ENCODE results near the gene DBNDD1. TPM values are rescaled to one million over a fixed set of nuclear protein-coding genes. Genes with fewer than 3 reads are reported as not detected.
"Not testable (repeated sequence)": the region's sequence is repeated elsewhere in the genome, so short reads cannot be mapped to it uniquely, and the experiment has no call there.

Gene DBNDD1
- total RNA-seq, 2 experiments from 2014 or later: not detected

DNA sequence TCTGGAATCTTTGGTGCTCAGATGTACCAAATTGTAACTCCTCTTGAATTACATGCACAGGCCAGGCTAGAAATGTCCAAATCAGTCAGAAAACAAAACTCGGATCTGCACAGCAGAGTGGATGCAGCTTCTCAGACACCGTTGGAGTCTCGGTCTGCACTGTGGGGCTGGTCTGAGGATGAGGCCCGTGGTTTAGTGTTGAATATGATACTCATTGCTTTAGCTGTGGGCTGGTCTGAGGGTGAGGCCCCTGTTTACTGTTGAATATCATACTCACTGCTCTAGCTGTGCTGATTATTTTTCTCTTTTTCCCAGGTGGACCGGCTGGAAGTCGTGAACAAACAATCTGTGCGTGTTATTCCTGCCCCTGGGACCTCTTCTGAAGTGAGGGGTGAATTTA is 35.0 kb downstream of the DBNDD1 start:
- H3K4me1 Mint-ChIP-seq: peaks cover 16% of the 10 kb centered on the region
- ATAC-seq (peak; percentile 69), DNase-seq (peak; percentile 53)
- no peaks in the 10 kb centered on the region for H3K27me3 Mint-ChIP-seq
- CTCF ChIA-PET: interaction anchor here (0.9 kb wide), 1 partner anchor 98 kb away, joined by 3 read pairs; no protein-coding TSS in a partner anchor
- H3K27ac Mint-ChIP-seq: peak overlapping the region; percentile 71
- H3K9me3 Mint-ChIP-seq (ENCODE audit: low read depth): no peaks in the 10 kb centered on the region
- no peak overlapping the region for H3K4me3 Mint-ChIP-seq
- peaks cover 51% of the 10 kb centered on the region for H3K36me3 Mint-ChIP-seq

GRCh38 chr16:89983536-89983935 is 35.7 kb downstream of the DBNDD1 start:
- H3K27ac Mint-ChIP-seq: peak overlapping the region; percentile 71
- H3K4me3 Mint-ChIP-seq: no peak overlapping the region
- ATAC-seq (no peak), DNase-seq (no peak)
- H3K36me3 Mint-ChIP-seq: peaks cover 50% of the 10 kb centered on the region
- CTCF ChIA-PET: no interaction called here
- H3K9me3 Mint-ChIP-seq (ENCODE audit: low read depth): no peaks in the 10 kb centered on the region
- H3K27me3 Mint-ChIP-seq: no peaks in the 10 kb centered on the region
- peaks cover 16% of the 10 kb centered on the region for H3K4me1 Mint-ChIP-seq

- no peak for ATAC-seq
- Mint-ChIP-seq H3K27ac (no peak overlapping the region), H3K4me3 (no peak overlapping the region), H3K4me1 (peaks cover 19% of the 10 kb centered on the region), H3K9me3 (ENCODE audit: low read depth) (no peaks in the 10 kb centered on the region), H3K36me3 (peaks cover 53% of the 10 kb centered on the region), H3K27me3 (no peaks in the 10 kb centered on the region)
- no peak for DNase-seq
- CTCF ChIA-PET: no interaction called here
Observed at GRCh38 chr16:89982318-89982717, 36.9 kb downstream of the DBNDD1 start.

GRCh38 chr16:89981414-89981813 is 37.8 kb downstream of the DBNDD1 start:
- Mint-ChIP-seq H3K4me1 (peaks cover 20% of the 10 kb centered on the region), H3K4me3 (no peak overlapping the region), H3K27ac (no peak overlapping the region), H3K9me3 (ENCODE audit: low read depth) (no peaks in the 10 kb centered on the region), H3K36me3 (peaks cover 46% of the 10 kb centered on the region), H3K27me3 (no peaks in the 10 kb centered on the region)
- DNase-seq (no peak), ATAC-seq (no peak)
- CTCF ChIA-PET: no interaction called here

DNA sequence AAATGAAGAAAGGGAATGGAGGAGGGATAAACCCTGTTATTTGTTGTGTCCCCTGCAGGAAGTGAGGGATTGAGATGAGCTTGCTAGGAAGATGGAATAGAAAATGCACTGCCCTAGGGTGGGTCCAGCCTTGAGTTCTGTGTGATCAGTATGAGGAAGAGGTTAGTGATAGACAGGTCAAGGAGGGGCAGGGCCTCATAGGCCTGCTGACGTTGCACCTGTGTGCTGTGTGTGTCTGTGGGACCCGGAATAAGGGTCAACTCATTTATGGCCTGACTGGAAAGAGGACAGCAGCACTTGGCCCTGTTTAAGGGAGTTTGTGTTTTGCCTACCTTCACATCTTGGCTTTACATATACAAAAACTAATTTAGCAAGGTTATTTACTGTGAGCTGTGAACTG is 44.4 kb downstream of the DBNDD1 start:
- H3K9me3 Mint-ChIP-seq (ENCODE audit: low read depth): peaks cover 5% of the 10 kb centered on the region
- H3K27ac Mint-ChIP-seq: no peak overlapping the region
- peaks cover 29% of the 10 kb centered on the region for H3K36me3 Mint-ChIP-seq
- H3K4me3 Mint-ChIP-seq: no peak overlapping the region
- peaks cover 33% of the 10 kb centered on the region for H3K4me1 Mint-ChIP-seq
- CTCF ChIA-PET: interaction anchor here (1.2 kb wide), 1 partner anchor 275 kb away, joined by 3 read pairs; no protein-coding TSS in a partner anchor
- no peak for DNase-seq
- ATAC-seq: no peak
- no peaks in the 10 kb centered on the region for H3K27me3 Mint-ChIP-seq

DNA sequence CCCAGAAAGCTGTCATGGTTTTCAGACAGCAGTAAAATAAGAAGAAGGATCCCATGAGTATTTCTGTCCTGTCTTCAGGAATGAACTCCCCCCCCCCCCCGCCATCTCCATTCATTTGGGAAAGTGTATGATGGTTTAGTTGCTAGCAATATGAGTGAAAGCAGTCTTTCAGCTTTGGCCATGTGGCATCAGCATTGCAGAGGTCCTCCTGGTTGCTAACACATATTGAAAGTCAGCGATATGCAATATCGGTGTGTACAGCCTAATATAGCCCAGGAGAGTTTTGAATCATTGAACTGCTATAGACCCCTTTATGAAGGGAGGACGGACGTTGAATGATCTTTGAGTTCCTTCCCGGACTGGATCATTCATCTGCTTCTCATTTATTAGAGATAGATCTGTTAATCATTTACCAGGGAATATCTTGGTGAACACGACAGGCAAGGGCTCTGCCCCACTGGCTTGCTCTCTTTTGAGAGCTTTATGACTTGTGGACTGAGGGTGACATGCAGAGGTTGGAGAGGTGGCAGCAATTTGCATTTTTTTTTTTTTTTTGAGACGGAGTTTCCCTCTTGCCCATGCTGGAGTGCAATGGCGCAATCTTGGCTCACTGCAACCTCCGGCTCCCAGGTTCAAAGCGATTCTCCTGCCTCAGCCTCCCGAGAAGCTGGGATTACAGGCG is 45.5 kb downstream of the DBNDD1 start:
- peaks cover 5% of the 10 kb centered on the region for H3K9me3 Mint-ChIP-seq (ENCODE audit: low read depth)
- no peak for ATAC-seq
- peaks cover 25% of the 10 kb centered on the region for H3K36me3 Mint-ChIP-seq
- peaks cover 33% of the 10 kb centered on the region for H3K4me1 Mint-ChIP-seq
- H3K4me3 Mint-ChIP-seq: peak overlapping the region; percentile 99
- no peaks in the 10 kb centered on the region for H3K27me3 Mint-ChIP-seq
- H3K27ac Mint-ChIP-seq: peak overlapping the region; percentile 56
- CTCF ChIA-PET: interaction anchor here (0.7 to 1.4 kb wide), 4 partner anchors 97 to 347 kb away, joined by 3 to 5 read pairs (median 3); partner anchors contain the start of gene SPATA2L
- no peak for DNase-seq

GRCh38 chr16:89973235-89973634 is 46.0 kb downstream of the DBNDD1 start:
- H3K4me3 Mint-ChIP-seq: peak overlapping the region; percentile 99
- peaks cover 23% of the 10 kb centered on the region for H3K36me3 Mint-ChIP-seq
- no peaks in the 10 kb centered on the region for H3K27me3 Mint-ChIP-seq
- DNase-seq (no peak), ATAC-seq (no peak)
- H3K27ac Mint-ChIP-seq: peak overlapping the region; percentile 96
- peaks cover 5% of the 10 kb centered on the region for H3K9me3 Mint-ChIP-seq (ENCODE audit: low read depth)
- H3K4me1 Mint-ChIP-seq: peaks cover 33% of the 10 kb centered on the region
- CTCF ChIA-PET: interaction anchor here (1.2 to 1.4 kb wide), 2 partner anchors 96 to 272 kb away, joined by 3 to 5 read pairs; partner anchors contain the start of gene SPATA2L

- H3K27me3 Mint-ChIP-seq: no peaks in the 10 kb centered on the region
- CTCF ChIA-PET: interaction anchor here (1.0 to 1.4 kb wide), 6 partner anchors 22 to 272 kb away, joined by 3 to 5 read pairs (median 3); partner anchors contain the start of gene SPATA2L
- H3K27ac Mint-ChIP-seq: peak overlapping the region; percentile 96
- peaks cover 32% of the 10 kb centered on the region for H3K4me1 Mint-ChIP-seq
- ATAC-seq (peak; percentile 97), DNase-seq (peak; percentile 94)
- peaks cover 20% of the 10 kb centered on the region for H3K36me3 Mint-ChIP-seq
- H3K9me3 Mint-ChIP-seq (ENCODE audit: low read depth): peaks cover 5% of the 10 kb centered on the region
- H3K4me3 Mint-ChIP-seq: peak overlapping the region; percentile 99
Observed at GRCh38 chr16:89972244-89973234, 46.7 kb downstream of the DBNDD1 start.

DNA sequence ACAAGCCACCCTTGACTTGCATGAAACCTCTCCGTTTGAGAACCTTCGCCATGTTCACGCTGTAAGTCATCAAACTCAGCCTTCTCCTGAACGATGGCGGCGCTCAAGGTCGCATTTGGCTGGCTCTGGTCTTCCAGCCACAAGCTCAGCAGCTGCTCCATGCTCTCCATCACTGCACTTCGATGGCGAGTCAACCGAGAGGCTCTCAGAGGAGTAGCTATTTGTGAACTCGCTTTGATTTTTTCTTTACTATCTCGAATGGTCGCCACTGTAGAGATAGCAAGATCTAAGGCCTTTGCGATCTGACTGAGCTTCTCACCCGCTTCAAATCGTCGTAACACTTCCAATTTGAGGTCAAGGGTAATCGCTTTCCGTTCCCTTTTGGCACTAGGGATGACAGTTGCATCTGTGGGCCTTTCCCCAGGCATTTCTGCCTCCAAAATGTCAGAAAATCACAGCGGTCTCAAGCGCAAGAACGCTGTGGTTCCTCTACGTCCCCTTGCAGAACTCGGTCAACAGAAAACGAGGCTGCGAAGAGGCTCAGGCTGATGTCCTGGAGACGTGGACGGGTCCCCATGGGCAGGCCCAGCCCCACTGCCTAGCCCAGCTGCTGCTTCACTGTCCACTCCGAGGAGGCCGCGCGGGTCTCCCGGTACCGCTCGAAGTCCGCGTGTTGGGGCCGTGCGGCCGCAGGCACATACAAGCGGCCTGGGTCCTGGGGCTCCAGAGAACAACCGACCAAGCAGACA is 47.6 kb downstream of the DBNDD1 start:
- peaks cover 5% of the 10 kb centered on the region for H3K9me3 Mint-ChIP-seq (ENCODE audit: low read depth)
- H3K4me1 Mint-ChIP-seq: peaks cover 30% of the 10 kb centered on the region
- ATAC-seq: no peak
- DNase-seq: peak; percentile 48
- H3K27ac Mint-ChIP-seq: peak overlapping the region; percentile 96
- H3K4me3 Mint-ChIP-seq: peak overlapping the region; percentile 99
- peaks cover 16% of the 10 kb centered on the region for H3K36me3 Mint-ChIP-seq
- CTCF ChIA-PET: interaction anchor here (1.0 to 1.3 kb wide), 4 partner anchors 21 to 266 kb away, joined by 3 read pairs; no protein-coding TSS in a partner anchor
- no peaks in the 10 kb centered on the region for H3K27me3 Mint-ChIP-seq

DNA sequence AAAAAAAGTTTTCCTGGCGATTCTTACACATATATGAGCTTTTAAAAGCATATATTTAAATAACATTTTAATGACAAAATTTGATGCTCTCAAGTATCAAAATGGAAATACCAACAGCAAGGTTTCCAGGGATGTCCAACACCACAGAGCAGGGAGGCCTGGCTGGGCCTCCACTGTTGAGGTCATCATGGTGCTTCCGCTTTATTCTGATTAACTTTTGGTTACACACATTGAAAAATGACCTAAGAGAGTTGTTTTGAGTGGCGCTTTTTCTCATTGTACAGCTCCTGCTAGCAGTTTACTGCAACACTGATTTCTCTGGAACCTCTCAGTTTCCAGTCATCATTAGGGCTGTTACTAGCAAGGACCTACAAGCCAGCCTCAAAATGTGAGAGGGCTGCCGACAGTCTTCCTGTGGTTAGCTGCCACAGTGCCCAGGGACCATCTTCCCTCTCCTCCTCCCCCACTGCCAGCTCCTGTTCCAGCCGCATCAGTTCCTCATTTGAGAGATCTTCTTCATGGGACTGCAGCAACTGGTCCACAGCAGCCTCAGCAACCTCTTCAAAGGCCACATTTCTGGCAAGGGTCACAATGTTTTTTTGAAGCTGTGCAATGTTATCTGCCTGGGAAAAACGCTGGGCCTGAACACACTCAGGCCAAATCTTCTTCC is 49.4 kb downstream of the DBNDD1 start:
- CTCF ChIA-PET: no interaction called here
- Mint-ChIP-seq H3K9me3 (ENCODE audit: low read depth) (peaks cover 5% of the 10 kb centered on the region), H3K27me3 (no peaks in the 10 kb centered on the region), H3K4me1 (peaks cover 27% of the 10 kb centered on the region), H3K27ac (no peak overlapping the region), H3K36me3 (peaks cover 14% of the 10 kb centered on the region), H3K4me3 (no peak overlapping the region)
- ATAC-seq: no peak
- no peak for DNase-seq

- DNase-seq; H3K27me3 Mint-ChIP-seq; ATAC-seq; H3K9me3 Mint-ChIP-seq (ENCODE audit: low read depth); H3K27ac Mint-ChIP-seq; H3K36me3 Mint-ChIP-seq; H3K4me3 Mint-ChIP-seq; CTCF ChIA-PET: not testable (repeated sequence)
- peaks cover 14% of the 10 kb centered on the region for H3K4me1 Mint-ChIP-seq
Observed at GRCh38 chr16:89968074-89968473, 51.2 kb downstream of the DBNDD1 start.

DNA sequence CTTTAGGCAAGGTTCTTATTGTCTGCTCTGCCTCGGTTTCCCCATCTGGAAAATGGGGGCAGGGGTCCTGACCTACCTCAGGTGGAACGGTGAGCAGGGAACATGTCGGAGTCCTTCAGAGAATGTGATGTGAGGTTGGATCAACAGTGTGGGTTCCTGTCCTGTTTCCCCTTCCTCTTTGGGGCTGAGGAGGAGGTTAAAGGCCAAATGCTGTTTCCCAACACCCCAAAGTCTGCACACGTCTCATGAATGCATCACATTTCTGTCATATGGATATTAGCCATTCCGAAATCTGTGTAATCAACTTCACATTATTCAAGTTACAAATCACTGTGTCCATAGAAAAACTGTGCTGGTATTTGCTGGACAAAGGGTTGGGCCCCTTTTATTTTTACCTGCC is 51.8 kb downstream of the DBNDD1 start:
- H3K4me1 Mint-ChIP-seq: peaks cover 14% of the 10 kb centered on the region
- CTCF ChIA-PET, H3K27me3 Mint-ChIP-seq: not testable (repeated sequence)

More for the DNA sequence above, 51.8 kb downstream of the DBNDD1 start:
- H3K4me3 Mint-ChIP-seq; H3K27ac Mint-ChIP-seq; H3K9me3 Mint-ChIP-seq (ENCODE audit: low read depth); H3K36me3 Mint-ChIP-seq; ATAC-seq; DNase-seq: not testable (repeated sequence)
